HEK293 (cell line): ENCODE measurements around the gene MRPL30.

Source experiments
- CTCF ChIA-PET: fragments of 350-600 bp; formaldehyde crosslinking; extraction: SDS; loops from one replicate; lab custom pipeline; 2021; ENCODE audit warnings: antibody characterized with exemption; lab: Yijun Ruan, JAX
- POLR2A ChIA-PET: fragments of 300-600 bp; formaldehyde crosslinking; extraction: SDS; loops from one replicate; lab custom pipeline; 2020; ENCODE audit warnings: antibody characterized with exemption, inconsistent platforms; lab: Yijun Ruan, JAX
- H3K27ac ChIP-seq: fragments of 200-500 bp; sonication (Bioruptor generic); 2 replicates; pipeline ENCODE4 v1.5.1; 2014; ENCODE audit warnings: low read depth, low read length, control low read depth, inconsistent platforms; ENCODE audit errors: extremely low read depth
- H3K36me3 ChIP-seq, 2 experiments: fragments of 200-500 bp in 1 of 2; sonication (Bioruptor generic) in 1 of 2; 1 replicate in 1 of 2; 2 replicates in 1 of 2; pipeline ENCODE4 v1.5.1; 2014 to 2017; ENCODE audit warnings: inconsistent platforms in 2 of 2, low read length in 2 of 2; ENCODE audit not compliant: control insufficient read depth in 2 of 2, insufficient read depth in 1 of 2
- H3K4me1 ChIP-seq: fragments of 200-500 bp; sonication (Bioruptor generic); 2 replicates; pipeline ENCODE4 v1.5.1; 2014; ENCODE audit warnings: mild to moderate bottlenecking, low read length, inconsistent platforms; ENCODE audit not compliant: control insufficient read depth, insufficient read depth
- H3K4me3 ChIP-seq: 2 replicates; pipeline ENCODE4 v1.5.1; 2011; ENCODE audit warnings: low read depth, mild to moderate bottlenecking, control low read depth, low read length, moderate library complexity
- H3K9me3 ChIP-seq: fragments of 200-500 bp; sonication (Bioruptor generic); 2 replicates; pipeline ENCODE4 v1.5.1; 2014; ENCODE audit warnings: low read depth, low read length, inconsistent platforms; ENCODE audit not compliant: control insufficient read depth, insufficient read depth
- BCL11A ChIP-seq: fragments of 450-650 bp; formaldehyde crosslinking; IDR thresholded peaks from 2 replicates; pipeline ENCODE4 v1.5.1; 2016; ENCODE audit warnings: low read depth, missing biosample characterization, missing genetic modification characterization
- BCL11B ChIP-seq: fragments of 450-650 bp; formaldehyde crosslinking; IDR thresholded peaks from 2 replicates; pipeline ENCODE4 v1.5.1; 2016; ENCODE audit warnings: low read depth, missing biosample characterization, missing genetic modification characterization
- KLF16 ChIP-seq: fragments of 450-650 bp; formaldehyde crosslinking; IDR thresholded peaks from 2 replicates; pipeline ENCODE4 v1.5.1; 2017; ENCODE audit warnings: missing biosample characterization, missing genetic modification characterization
- KLF9 ChIP-seq: fragments of 450-650 bp; formaldehyde crosslinking; IDR thresholded peaks from 2 replicates; pipeline ENCODE4 v1.5.1; 2016; ENCODE audit warnings: missing biosample characterization, missing genetic modification characterization, low read depth
- MEIS1 ChIP-seq: sonication (generic); formaldehyde crosslinking; IDR thresholded peaks from 2 replicates; pipeline ENCODE4 v1.8.1; 2022; ENCODE audit warnings: missing genetic modification reagents, mild to moderate bottlenecking, borderline replicate concordance
- OSR2 ChIP-seq: fragments of 450-650 bp; formaldehyde crosslinking; IDR thresholded peaks from 2 replicates; pipeline ENCODE4 v1.5.1; 2016; ENCODE audit warnings: missing biosample characterization, missing genetic modification characterization
- REPIN1 ChIP-seq: fragments of 450-650 bp; formaldehyde crosslinking; IDR thresholded peaks from 2 replicates; pipeline ENCODE4 v1.5.1; 2017; ENCODE audit warnings: missing biosample characterization, missing genetic modification characterization, low read depth
- ZNF121 ChIP-seq: fragments of 450-650 bp; formaldehyde crosslinking; IDR thresholded peaks from 2 replicates; pipeline ENCODE4 v1.5.1; 2016; ENCODE audit warnings: missing biosample characterization, missing genetic modification characterization
- ZNF155 ChIP-seq: fragments of 450-650 bp; formaldehyde crosslinking; IDR thresholded peaks from 2 replicates; pipeline ENCODE4 v1.5.1; 2016; ENCODE audit warnings: missing biosample characterization, missing genetic modification characterization
- ZNF292 ChIP-seq: fragments of 450-650 bp; formaldehyde crosslinking; IDR thresholded peaks from 2 replicates; pipeline ENCODE4 v1.5.1; 2016; ENCODE audit warnings: low read depth, missing biosample characterization, missing genetic modification characterization, borderline replicate concordance
- ZNF335 ChIP-seq: fragments of 450-650 bp; formaldehyde crosslinking; conservative IDR thresholded peaks from 2 replicates; pipeline ENCODE4 v1.5.1; 2016; ENCODE audit warnings: missing biosample characterization, missing genetic modification characterization
- ZNF341 ChIP-seq: fragments of 450-650 bp; formaldehyde crosslinking; IDR thresholded peaks from 2 replicates; pipeline ENCODE4; 2016; ENCODE audit warnings: low read depth, missing biosample characterization, missing genetic modification characterization
- ZNF391 ChIP-seq: fragments of 450-650 bp; formaldehyde crosslinking; IDR thresholded peaks from 2 replicates; pipeline ENCODE4 v1.5.1; 2016; ENCODE audit warnings: low read depth, missing biosample characterization, missing genetic modification characterization, borderline replicate concordance
- ZNF501 ChIP-seq: fragments of 450-650 bp; formaldehyde crosslinking; IDR thresholded peaks from 2 replicates; pipeline ENCODE4 v1.5.1; 2016; ENCODE audit warnings: missing biosample characterization, missing genetic modification characterization
- ZNF600 ChIP-seq: fragments of 450-650 bp; formaldehyde crosslinking; IDR thresholded peaks from 2 replicates; pipeline ENCODE4 v1.5.1; 2016; ENCODE audit warnings: missing biosample characterization, missing genetic modification characterization
- ZNF776 ChIP-seq: fragments of 450-650 bp; formaldehyde crosslinking; IDR thresholded peaks from 2 replicates; pipeline ENCODE4 v1.5.0; 2017; ENCODE audit warnings: missing biosample characterization, missing genetic modification characterization, borderline replicate concordance
- ZNF792 ChIP-seq: fragments of 450-650 bp; formaldehyde crosslinking; IDR thresholded peaks from 2 replicates; pipeline ENCODE4 v1.5.1; 2016; ENCODE audit warnings: missing biosample characterization, missing genetic modification characterization
- TF ChIP-seq, protein P1 (sequence below): fragments of 450-650 bp; formaldehyde crosslinking; IDR thresholded peaks from 2 replicates; pipeline ENCODE4 v1.5.1; 2016; ENCODE audit warnings: missing biosample characterization, missing genetic modification characterization
- TF ChIP-seq, protein P2 (sequence below): fragments of 450-650 bp; formaldehyde crosslinking; IDR thresholded peaks from 2 replicates; pipeline ENCODE4 v1.5.1; 2017; ENCODE audit warnings: missing biosample characterization, missing genetic modification characterization
- TF ChIP-seq, protein P3 (sequence below): fragments of 450-650 bp; formaldehyde crosslinking; optimal IDR thresholded peaks from 2 replicates; pipeline ENCODE3; 2016; ENCODE audit warnings: missing biosample characterization, mild to moderate bottlenecking, missing genetic modification characterization
- TF ChIP-seq, protein P4 (sequence below): fragments of 450-650 bp; formaldehyde crosslinking; IDR thresholded peaks from 2 replicates; pipeline ENCODE4 v1.5.1; 2017; ENCODE audit warnings: missing biosample characterization, mild to moderate bottlenecking, missing genetic modification characterization, moderate library complexity
- TF ChIP-seq, protein P5 (sequence below): fragments of 450-650 bp; formaldehyde crosslinking; IDR thresholded peaks from 2 replicates; pipeline ENCODE4 v1.5.1; 2016; ENCODE audit warnings: missing biosample characterization, missing genetic modification characterization
- TF ChIP-seq, protein P6 (sequence below): fragments of 450-650 bp; formaldehyde crosslinking; IDR thresholded peaks from 2 replicates; pipeline ENCODE4 v1.5.1; 2016; ENCODE audit warnings: missing biosample characterization, missing genetic modification characterization

MRPL30 gene

DNA sequence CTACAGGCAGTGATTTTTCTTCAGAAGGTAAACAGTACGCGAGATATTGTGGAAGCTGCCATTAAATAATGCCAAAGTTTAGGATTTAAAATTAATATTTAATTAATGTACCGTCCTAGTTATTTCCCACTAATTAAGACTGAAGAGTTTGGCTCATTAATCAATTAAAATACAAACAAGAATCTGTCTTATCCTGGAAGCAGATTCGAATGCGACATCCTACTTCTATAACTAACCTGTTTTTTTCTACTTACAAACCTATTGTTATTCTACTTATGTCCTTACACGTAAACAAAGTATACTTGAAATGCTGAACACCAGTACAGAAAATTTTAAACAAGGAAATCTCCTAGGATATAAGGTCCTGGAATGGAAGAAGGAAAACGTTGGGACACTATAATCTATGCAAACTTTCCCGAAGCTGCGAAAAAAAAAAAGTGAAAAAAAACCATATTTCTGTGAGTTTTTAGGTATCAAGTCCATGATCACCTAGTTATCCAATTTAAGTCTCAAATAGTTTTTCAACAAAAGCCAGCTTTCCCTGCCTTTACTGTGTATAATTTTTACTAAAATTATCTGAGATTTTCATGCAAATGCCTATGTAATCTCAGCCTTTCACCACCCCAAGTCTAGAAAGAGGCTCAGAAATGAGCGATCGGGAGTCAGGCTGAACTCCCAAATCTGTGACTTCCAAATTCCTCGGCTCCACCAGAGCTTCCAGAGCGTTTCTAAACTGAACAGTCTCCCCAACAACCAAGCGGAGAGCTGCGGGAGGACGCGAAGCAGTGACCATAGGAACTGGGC lies 40.7 kb upstream of the MRPL30 start:
- Histone ChIP-seq H3K9me3 (no peaks in the 10 kb centered on the region; the same call in 1 of the 2 replicates), H3K4me1 (peaks cover 2% of the 10 kb centered on the region; the same call in 1 of the 2 replicates), H3K27ac (peak overlapping the region; percentile 74; the same call in 1 of the 2 replicates), H3K36me3 (no peaks in the 10 kb centered on the region; a peak in 1 of 3 replicates), H3K4me3 (peak overlapping the region; percentile 81)
- ChIA-PET CTCF (interaction anchor here (0.6 to 1.0 kb wide), 2 partner anchors 10 to 53 kb away, joined by 3 to 7 read pairs; no protein-coding TSS in a partner anchor), POLR2A (interaction anchor here (0.6 to 2.8 kb wide), 14 partner anchors 9 to 230 kb away, joined by 3 to 58 read pairs (median 4); partner anchors contain the start of genes CRACDL, EIF5B, LIPT1 and MITD1)
- TF ChIP-seq MEIS1, result no peak
- TF ChIP-seq KLF9 (tag by site-specific recombination), result no peak
- no peak for TF ChIP-seq BCL11A
- no peak for TF ChIP-seq ZNF792 (tag by site-specific recombination)
- no peak for TF ChIP-seq ZNF121 (tag by site-specific recombination)
- no peak for TF ChIP-seq ZNF155 (tag by site-specific recombination)
- TF ChIP-seq, protein P1, sequence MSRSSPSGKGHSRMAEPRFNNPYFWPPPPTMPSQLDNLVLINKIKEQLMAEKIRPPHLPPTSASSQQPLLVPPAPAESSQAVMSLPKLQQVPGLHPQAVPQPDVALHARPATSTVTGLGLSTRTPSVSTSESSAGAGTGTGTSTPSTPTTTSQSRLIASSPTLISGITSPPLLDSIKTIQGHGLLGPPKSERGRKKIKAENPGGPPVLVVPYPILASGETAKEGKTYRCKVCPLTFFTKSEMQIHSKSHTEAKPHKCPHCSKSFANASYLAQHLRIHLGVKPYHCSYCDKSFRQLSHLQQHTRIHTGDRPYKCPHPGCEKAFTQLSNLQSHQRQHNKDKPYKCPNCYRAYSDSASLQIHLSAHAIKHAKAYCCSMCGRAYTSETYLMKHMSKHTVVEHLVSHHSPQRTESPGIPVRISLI (tag by site-specific recombination), result peak; percentile 74
- no peak for TF ChIP-seq ZNF292 (tag by site-specific recombination)

DNA sequence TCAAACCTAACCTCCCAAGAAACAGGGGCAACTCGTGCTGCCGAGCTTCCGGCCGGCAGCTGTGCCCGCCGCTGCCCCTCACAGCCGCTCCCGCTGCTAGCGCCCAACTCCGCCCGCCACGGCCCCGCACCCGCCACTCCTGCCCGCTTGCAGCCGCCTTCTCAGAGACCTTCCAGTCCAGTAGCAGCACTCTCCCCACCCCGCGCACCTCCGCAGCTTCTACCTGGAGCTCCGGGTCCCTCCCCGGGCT lies 40.2 kb upstream of the MRPL30 start:
- H3K36me3 ChIP-seq, result no peaks in the 10 kb centered on the region; a peak in 1 of 3 replicates
- TF ChIP-seq REPIN1 (tag by site-specific recombination) (0 out of 2 replicates have a peak, but pooled peaks have one; percentile 79), ZNF776 (tag by site-specific recombination) (no peak), KLF16 (tag by site-specific recombination) (peak; percentile 82; the same call in 1 of the 2 replicates), BCL11B (tag by site-specific recombination) (no peak), ZNF335 (no peak), OSR2 (tag by site-specific recombination) (peak; percentile 62; the same call in 1 of the 2 replicates), ZNF600 (tag by site-specific recombination) (peak; percentile 67; the same call in 1 of the 2 replicates), ZNF501 (tag by site-specific recombination) (peak; percentile 76), ZNF341 (tag by site-specific recombination) (peak; percentile 88; the same call in 1 of the 2 replicates), MEIS1 (no peak), ZNF391 (tag by site-specific recombination) (0 out of 2 replicates have a peak, but pooled peaks have one; percentile 36)
- TF ChIP-seq, protein P2, sequence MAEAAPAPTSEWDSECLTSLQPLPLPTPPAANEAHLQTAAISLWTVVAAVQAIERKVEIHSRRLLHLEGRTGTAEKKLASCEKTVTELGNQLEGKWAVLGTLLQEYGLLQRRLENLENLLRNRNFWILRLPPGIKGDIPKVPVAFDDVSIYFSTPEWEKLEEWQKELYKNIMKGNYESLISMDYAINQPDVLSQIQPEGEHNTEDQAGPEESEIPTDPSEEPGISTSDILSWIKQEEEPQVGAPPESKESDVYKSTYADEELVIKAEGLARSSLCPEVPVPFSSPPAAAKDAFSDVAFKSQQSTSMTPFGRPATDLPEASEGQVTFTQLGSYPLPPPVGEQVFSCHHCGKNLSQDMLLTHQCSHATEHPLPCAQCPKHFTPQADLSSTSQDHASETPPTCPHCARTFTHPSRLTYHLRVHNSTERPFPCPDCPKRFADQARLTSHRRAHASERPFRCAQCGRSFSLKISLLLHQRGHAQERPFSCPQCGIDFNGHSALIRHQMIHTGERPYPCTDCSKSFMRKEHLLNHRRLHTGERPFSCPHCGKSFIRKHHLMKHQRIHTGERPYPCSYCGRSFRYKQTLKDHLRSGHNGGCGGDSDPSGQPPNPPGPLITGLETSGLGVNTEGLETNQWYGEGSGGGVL (tag by site-specific recombination), result 0 out of 2 replicates have a peak, but pooled peaks have one; percentile 47
- TF ChIP-seq, protein P3, sequence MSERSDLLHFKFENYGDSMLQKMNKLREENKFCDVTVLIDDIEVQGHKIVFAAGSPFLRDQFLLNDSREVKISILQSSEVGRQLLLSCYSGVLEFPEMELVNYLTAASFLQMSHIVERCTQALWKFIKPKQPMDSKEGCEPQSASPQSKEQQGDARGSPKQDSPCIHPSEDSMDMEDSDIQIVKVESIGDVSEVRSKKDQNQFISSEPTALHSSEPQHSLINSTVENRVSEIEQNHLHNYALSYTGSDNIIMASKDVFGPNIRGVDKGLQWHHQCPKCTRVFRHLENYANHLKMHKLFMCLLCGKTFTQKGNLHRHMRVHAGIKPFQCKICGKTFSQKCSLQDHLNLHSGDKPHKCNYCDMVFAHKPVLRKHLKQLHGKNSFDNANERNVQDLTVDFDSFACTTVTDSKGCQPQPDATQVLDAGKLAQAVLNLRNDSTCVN, result peak; percentile 85
- TF ChIP-seq, protein P4, sequence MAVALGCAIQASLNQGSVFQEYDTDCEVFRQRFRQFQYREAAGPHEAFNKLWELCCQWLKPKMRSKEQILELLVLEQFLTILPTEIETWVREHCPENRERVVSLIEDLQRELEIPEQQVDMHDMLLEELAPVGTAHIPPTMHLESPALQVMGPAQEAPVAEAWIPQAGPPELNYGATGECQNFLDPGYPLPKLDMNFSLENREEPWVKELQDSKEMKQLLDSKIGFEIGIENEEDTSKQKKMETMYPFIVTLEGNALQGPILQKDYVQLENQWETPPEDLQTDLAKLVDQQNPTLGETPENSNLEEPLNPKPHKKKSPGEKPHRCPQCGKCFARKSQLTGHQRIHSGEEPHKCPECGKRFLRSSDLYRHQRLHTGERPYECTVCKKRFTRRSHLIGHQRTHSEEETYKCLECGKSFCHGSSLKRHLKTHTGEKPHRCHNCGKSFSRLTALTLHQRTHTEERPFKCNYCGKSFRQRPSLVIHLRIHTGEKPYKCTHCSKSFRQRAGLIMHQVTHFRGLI (tag by site-specific recombination), result peak; percentile 67
- TF ChIP-seq, protein P5, sequence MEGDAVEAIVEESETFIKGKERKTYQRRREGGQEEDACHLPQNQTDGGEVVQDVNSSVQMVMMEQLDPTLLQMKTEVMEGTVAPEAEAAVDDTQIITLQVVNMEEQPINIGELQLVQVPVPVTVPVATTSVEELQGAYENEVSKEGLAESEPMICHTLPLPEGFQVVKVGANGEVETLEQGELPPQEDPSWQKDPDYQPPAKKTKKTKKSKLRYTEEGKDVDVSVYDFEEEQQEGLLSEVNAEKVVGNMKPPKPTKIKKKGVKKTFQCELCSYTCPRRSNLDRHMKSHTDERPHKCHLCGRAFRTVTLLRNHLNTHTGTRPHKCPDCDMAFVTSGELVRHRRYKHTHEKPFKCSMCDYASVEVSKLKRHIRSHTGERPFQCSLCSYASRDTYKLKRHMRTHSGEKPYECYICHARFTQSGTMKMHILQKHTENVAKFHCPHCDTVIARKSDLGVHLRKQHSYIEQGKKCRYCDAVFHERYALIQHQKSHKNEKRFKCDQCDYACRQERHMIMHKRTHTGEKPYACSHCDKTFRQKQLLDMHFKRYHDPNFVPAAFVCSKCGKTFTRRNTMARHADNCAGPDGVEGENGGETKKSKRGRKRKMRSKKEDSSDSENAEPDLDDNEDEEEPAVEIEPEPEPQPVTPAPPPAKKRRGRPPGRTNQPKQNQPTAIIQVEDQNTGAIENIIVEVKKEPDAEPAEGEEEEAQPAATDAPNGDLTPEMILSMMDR (tag by site-specific recombination), result 0 out of 2 replicates have a peak, but pooled peaks have one; percentile 16
- TF ChIP-seq, protein P6, sequence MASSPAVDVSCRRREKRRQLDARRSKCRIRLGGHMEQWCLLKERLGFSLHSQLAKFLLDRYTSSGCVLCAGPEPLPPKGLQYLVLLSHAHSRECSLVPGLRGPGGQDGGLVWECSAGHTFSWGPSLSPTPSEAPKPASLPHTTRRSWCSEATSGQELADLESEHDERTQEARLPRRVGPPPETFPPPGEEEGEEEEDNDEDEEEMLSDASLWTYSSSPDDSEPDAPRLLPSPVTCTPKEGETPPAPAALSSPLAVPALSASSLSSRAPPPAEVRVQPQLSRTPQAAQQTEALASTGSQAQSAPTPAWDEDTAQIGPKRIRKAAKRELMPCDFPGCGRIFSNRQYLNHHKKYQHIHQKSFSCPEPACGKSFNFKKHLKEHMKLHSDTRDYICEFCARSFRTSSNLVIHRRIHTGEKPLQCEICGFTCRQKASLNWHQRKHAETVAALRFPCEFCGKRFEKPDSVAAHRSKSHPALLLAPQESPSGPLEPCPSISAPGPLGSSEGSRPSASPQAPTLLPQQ (tag by site-specific recombination), result peak; percentile 68

More for the DNA sequence above, 40.2 kb upstream of the MRPL30 start:
- peak overlapping the region; percentile 81 for H3K4me3 ChIP-seq
- ChIA-PET CTCF (interaction anchor here (0.6 to 1.0 kb wide), 2 partner anchors 11 to 52 kb away, joined by 3 to 7 read pairs; no protein-coding TSS in a partner anchor), POLR2A (interaction anchor here (0.6 to 2.8 kb wide), 17 partner anchors 9 to 376 kb away, joined by 3 to 58 read pairs (median 5); partner anchors contain the start of genes CRACDL, EIF5B, LIPT1 and MITD1)
- H3K9me3 ChIP-seq, result no peaks in the 10 kb centered on the region; the same call in 1 of the 2 replicates
- peaks cover 2% of the 10 kb centered on the region; the same call in 1 of the 2 replicates for H3K4me1 ChIP-seq
- H3K27ac ChIP-seq, result peak overlapping the region; percentile 74; the same call in 1 of the 2 replicates
